ENCODE measurements around the gene SRRM5. TPM values are rescaled to one million over a fixed set of nuclear protein-coding genes. Genes with fewer than 3 reads are reported as not detected.

SRRM5 gene
- total RNA-seq, 4 donors from 2014 or later: 1.4 TPM; not detected in 3

DNA sequence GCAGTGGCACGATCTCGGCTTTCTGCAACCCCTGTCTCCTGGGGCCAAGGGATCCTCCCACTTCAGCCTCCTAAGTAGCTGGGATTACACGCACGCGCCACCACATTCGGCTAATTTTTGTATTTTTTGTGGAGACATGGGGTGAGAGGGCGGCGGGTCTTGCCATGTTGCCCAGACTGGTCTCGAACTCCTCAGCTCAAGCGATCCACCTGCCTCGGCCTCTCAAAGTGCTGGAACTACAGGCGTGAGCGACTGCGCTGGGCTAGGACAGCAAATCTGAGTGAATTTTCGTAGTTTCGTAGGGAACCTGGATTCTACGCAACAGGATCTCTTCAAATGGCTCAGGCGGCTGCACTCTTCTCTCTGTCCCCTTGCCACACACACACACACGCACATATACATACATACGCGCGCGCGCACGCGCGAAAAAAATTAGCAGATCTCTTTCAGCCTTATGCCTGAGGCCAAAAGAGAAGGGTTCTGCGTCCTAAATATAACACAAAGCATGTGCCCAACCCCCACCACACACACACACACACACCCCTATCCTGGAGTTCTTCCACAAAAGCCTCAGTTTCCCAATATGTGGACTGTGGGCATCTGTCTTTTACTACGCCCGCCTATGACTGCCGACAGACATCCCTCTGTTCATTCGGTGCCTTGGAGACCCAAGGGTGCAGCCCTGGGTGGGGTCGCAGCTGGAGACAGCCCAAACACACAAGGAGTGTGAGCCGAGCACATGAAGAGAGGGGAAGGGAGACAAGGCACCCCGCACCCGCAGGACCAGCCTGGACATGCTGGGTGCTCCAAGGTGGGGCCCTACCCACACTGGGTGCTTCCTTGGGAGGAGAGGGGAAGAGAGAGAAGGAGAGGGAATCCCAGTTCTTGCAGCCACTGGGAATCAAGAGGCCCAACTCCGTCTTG lies 35.7 kb upstream of the SRRM5 start:
- TF ChIP-seq POLR2A (IDR thresholded peaks at IDR 0.05): no peak
- TF ChIP-seq POLR2AphosphoS5 (IDR thresholded peaks at IDR 0.05): no peak
- no peak for TF ChIP-seq EP300 (IDR thresholded peaks at IDR 0.05)
- TF ChIP-seq, protein P1, sequence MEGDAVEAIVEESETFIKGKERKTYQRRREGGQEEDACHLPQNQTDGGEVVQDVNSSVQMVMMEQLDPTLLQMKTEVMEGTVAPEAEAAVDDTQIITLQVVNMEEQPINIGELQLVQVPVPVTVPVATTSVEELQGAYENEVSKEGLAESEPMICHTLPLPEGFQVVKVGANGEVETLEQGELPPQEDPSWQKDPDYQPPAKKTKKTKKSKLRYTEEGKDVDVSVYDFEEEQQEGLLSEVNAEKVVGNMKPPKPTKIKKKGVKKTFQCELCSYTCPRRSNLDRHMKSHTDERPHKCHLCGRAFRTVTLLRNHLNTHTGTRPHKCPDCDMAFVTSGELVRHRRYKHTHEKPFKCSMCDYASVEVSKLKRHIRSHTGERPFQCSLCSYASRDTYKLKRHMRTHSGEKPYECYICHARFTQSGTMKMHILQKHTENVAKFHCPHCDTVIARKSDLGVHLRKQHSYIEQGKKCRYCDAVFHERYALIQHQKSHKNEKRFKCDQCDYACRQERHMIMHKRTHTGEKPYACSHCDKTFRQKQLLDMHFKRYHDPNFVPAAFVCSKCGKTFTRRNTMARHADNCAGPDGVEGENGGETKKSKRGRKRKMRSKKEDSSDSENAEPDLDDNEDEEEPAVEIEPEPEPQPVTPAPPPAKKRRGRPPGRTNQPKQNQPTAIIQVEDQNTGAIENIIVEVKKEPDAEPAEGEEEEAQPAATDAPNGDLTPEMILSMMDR (IDR thresholded peaks at IDR 0.05): no peak
- no peak for DNase-seq (ENCODE audit: low spot score in 2 of 2)
- WGBS: 53% methylated on average over 37 of the region's 37 CpGs
- H3K4me1 ChIP-seq: peaks cover 28% of the 10 kb centered on the region
- H3K27me3 ChIP-seq: no peaks in the 10 kb centered on the region
- H3K9me3 ChIP-seq: no peaks in the 10 kb centered on the region
- peak overlapping the region; percentile 88 for H3K4me3 ChIP-seq
- peak overlapping the region; percentile 74 for H3K27ac ChIP-seq
- H3K36me3 ChIP-seq: peaks cover 9% of the 10 kb centered on the region

DNA sequence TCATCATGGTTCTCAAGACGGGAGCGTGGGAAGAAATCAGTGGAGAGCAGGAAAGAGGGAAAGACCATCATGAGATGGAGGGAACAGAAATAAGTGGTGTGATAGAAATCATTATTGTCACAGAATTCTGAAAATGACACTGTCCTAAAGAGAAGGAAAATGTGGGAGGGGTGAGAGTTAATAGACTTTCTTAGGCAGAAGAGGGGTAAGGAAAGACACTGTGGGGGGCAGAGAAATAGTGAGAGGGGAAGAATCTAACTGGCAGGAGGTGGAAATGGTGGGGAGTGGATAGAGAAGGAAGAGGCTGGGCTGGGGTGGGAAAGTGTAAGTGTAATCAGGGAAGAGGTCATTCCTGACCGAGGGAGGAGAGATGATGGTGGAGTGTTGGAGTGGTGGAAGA lies 33.1 kb upstream of the SRRM5 start:
- DNase-seq (ENCODE audit: low spot score in 2 of 2): no peak
- Histone ChIP-seq H3K36me3 (no peaks in the 10 kb centered on the region), H3K27me3 (no peaks in the 10 kb centered on the region), H3K4me3 (no peak overlapping the region), H3K27ac (no peak overlapping the region), H3K4me1 (peaks cover 37% of the 10 kb centered on the region), H3K9me3 (no peaks in the 10 kb centered on the region)
- TF ChIP-seq POLR2AphosphoS5 (IDR thresholded peaks at IDR 0.05): no peak
- TF ChIP-seq, protein P1 (IDR thresholded peaks at IDR 0.05): no peak
- no peak for TF ChIP-seq POLR2A (IDR thresholded peaks at IDR 0.05)
- TF ChIP-seq EP300 (IDR thresholded peaks at IDR 0.05): no peak
- 91% methylated on average over 3 of the region's 3 CpGs for WGBS

DNA sequence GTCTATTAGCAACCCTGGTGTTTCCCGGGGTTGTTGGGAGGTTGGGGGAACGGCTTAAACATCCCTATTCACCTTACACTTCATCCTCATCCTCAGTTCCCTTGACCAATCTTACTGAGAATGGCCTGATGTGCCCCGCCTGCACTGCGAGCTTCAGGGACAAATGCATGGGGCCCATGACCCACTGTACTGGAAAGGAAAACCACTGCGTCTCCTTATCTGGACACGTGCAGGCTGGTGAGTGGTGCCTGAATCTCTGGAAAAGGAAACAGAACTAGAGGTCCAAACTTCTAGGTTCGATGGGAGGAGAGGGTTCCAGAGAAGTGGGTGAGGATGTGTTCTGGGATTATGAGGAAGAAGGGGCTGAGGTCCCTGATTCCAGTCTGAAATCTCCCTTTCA lies 30.4 kb upstream of the SRRM5 start:
- Histone ChIP-seq H3K27me3 (no peaks in the 10 kb centered on the region), H3K9me3 (no peaks in the 10 kb centered on the region), H3K27ac (peak overlapping the region; percentile 15), H3K4me1 (peaks cover 20% of the 10 kb centered on the region), H3K4me3 (peak overlapping the region; percentile 44), H3K36me3 (no peaks in the 10 kb centered on the region)
- DNase-seq (ENCODE audit: low spot score in 2 of 2): no peak
- WGBS: 80% methylated on average over 7 of the region's 7 CpGs
- TF ChIP-seq EP300 (IDR thresholded peaks at IDR 0.05) (no peak), POLR2A (IDR thresholded peaks at IDR 0.05) (no peak)

DNA sequence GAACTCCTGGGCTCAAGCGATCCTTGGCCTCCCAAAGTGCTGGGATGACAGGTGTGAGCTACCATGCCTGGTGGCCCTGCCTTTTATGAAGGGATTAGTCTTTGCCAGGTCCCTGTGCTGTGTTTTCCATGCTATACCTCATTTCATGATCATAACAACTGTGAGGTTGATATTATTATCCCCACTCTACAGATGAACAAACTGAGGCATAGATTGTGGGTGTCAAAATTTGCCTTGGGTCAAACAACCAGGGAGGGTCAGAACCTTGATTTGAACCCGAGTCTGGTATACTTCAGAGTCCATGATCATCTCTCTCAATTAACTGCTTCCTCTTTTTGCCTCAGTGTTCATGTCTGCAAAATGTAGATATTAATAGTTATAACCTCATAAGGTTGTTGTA lies 29.4 kb upstream of the SRRM5 start:
- 91% methylated on average over 2 of the region's 2 CpGs for WGBS
- DNase-seq (ENCODE audit: low spot score in 2 of 2): no peak
- H3K9me3 ChIP-seq: no peaks in the 10 kb centered on the region
- TF ChIP-seq, protein P1 (IDR thresholded peaks at IDR 0.05): no peak
- TF ChIP-seq EP300 (IDR thresholded peaks at IDR 0.05) (no peak), POLR2AphosphoS5 (IDR thresholded peaks at IDR 0.05) (no peak), POLR2A (IDR thresholded peaks at IDR 0.05) (no peak)
- no peak overlapping the region for H3K4me3 ChIP-seq
- H3K27ac ChIP-seq: no peak overlapping the region
- peaks cover 20% of the 10 kb centered on the region for H3K4me1 ChIP-seq
- no peaks in the 10 kb centered on the region for H3K27me3 ChIP-seq
- no peaks in the 10 kb centered on the region for H3K36me3 ChIP-seq

DNA sequence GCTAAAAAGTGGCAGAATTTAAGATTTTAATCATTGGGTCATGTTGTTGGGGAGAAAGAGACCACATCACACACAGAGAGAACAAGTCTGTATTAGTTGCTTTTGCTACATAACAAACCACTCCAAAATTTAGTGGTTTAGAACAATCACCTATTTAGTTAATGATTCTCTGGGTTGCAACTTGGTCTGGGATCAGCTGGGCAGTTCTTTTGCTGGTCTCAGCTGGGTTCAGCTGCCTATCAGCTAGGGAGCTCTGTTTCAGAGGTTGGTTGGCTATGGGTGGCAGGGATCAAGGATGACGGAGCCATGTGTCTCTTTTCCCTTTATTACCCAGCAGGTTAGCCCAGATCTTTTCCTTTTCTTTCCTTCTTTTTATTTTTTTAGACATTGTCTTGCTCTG lies 27.4 kb upstream of the SRRM5 start:
- H3K9me3 ChIP-seq: no peaks in the 10 kb centered on the region
- DNase-seq (ENCODE audit: low spot score in 2 of 2): no peak
- no peak overlapping the region for H3K4me3 ChIP-seq
- no peaks in the 10 kb centered on the region for H3K27me3 ChIP-seq
- WGBS: 100% methylated on average over 1 of the region's 1 CpG
- TF ChIP-seq, protein P1 (IDR thresholded peaks at IDR 0.05): no peak
- TF ChIP-seq POLR2AphosphoS5 (IDR thresholded peaks at IDR 0.05) (no peak), POLR2A (IDR thresholded peaks at IDR 0.05) (no peak), EP300 (IDR thresholded peaks at IDR 0.05) (no peak)
- no peaks in the 10 kb centered on the region for H3K36me3 ChIP-seq
- H3K4me1 ChIP-seq: peaks cover 20% of the 10 kb centered on the region
- H3K27ac ChIP-seq: no peak overlapping the region
